Stimulated activated CD8-positive, alpha-beta memory T cell treated with anti-CD3 and anti-CD28 coated beads, Interleukin-7, amount 100 ng/mL, for 1 hour (primary cell): ENCODE results near the gene KCNH1.

ENCODE experiments used
- DNase-seq, 2 donors: peaks; one replicate each; pipeline ENCODE4 v3.0.0-alpha.2; 2020; ENCODE audit warnings: low read depth in 2 of 2

Gene KCNH1

GRCh38 chr1:210920258-210920657 lies 213.7 kb downstream of the KCNH1 start:
- DNase-seq: no peak

- no peak for DNase-seq
These were observed 215.1 kb downstream of the KCNH1 start for GRCh38 chr1:210918893-210919292.

- DNase-seq: no peak
These were observed 216.3 kb downstream of the KCNH1 start for GRCh38 chr1:210917560-210918169.

- DNase-seq: no peak
These were observed 217.4 kb downstream of the KCNH1 start for GRCh38 chr1:210916548-210916947.

- DNase-seq: no peak
These were observed 217.9 kb downstream of the KCNH1 start for GRCh38 chr1:210915890-210916507.

GRCh38 chr1:210912752-210913151 lies 221.2 kb downstream of the KCNH1 start:
- no peak for DNase-seq

- DNase-seq: no peak
These were observed 223.8 kb downstream of the KCNH1 start for GRCh38 chr1:210910020-210910575.

- no peak for DNase-seq
These were observed 225.2 kb downstream of the KCNH1 start for GRCh38 chr1:210908791-210909190.

- no peak for DNase-seq
These were observed 225.7 kb downstream of the KCNH1 start for GRCh38 chr1:210908257-210908656.

GRCh38 chr1:210907251-210907805 lies 226.6 kb downstream of the KCNH1 start:
- no peak for DNase-seq

- DNase-seq: no peak
These were observed 227.9 kb downstream of the KCNH1 start for GRCh38 chr1:210905944-210906453.

GRCh38 chr1:210905365-210905904 lies 228.5 kb downstream of the KCNH1 start:
- DNase-seq: no peak

- no peak for DNase-seq
These were observed 231.8 kb downstream of the KCNH1 start for GRCh38 chr1:210901981-210902770.

GRCh38 chr1:210900820-210901219 lies 233.1 kb downstream of the KCNH1 start:
- DNase-seq: no peak

GRCh38 chr1:210900079-210900478 lies 233.9 kb downstream of the KCNH1 start:
- DNase-seq: no peak

GRCh38 chr1:210899676-210900075 lies 234.3 kb downstream of the KCNH1 start:
- no peak for DNase-seq

- no peak for DNase-seq
These were observed 235.5 kb downstream of the KCNH1 start for GRCh38 chr1:210898473-210898872.

- DNase-seq: no peak
These were observed 250.1 kb downstream of the KCNH1 start for GRCh38 chr1:210883821-210884220.

GRCh38 chr1:210882414-210883221 lies 251.3 kb downstream of the KCNH1 start:
- no peak for DNase-seq

- no peak for DNase-seq
These were observed 255.4 kb downstream of the KCNH1 start for GRCh38 chr1:210878564-210878963.

- DNase-seq: no peak
These were observed 257.7 kb downstream of the KCNH1 start for GRCh38 chr1:210876275-210876674.
